ENCODE results near the gene HEXB.

HEXB gene

DNA sequence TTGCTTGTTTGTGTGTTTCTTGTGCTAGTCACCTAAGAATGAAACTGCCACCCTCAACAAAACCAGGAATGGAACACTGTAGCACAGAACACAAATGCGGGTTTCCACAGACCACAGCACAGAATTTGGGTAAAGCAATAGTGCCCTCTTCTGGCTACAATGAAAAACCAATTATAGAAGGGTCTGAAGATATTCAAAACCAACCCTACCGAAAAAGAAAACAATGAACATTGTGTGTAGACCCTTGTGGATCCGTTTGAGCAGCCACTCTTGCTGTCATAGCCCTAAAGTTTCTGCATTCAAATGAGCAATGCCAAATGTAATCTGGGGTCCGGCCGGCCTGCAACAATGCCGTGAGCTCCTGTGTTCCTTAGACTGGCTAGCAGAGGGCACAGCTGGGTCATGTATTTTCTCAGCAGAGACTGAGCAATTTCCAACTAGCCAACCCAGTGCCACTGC, 36.2 kb upstream of the HEXB start:
- DNase-seq (ENCODE audit: low read depth): peak; percentile 80
- TF ChIP-seq, protein P1, sequence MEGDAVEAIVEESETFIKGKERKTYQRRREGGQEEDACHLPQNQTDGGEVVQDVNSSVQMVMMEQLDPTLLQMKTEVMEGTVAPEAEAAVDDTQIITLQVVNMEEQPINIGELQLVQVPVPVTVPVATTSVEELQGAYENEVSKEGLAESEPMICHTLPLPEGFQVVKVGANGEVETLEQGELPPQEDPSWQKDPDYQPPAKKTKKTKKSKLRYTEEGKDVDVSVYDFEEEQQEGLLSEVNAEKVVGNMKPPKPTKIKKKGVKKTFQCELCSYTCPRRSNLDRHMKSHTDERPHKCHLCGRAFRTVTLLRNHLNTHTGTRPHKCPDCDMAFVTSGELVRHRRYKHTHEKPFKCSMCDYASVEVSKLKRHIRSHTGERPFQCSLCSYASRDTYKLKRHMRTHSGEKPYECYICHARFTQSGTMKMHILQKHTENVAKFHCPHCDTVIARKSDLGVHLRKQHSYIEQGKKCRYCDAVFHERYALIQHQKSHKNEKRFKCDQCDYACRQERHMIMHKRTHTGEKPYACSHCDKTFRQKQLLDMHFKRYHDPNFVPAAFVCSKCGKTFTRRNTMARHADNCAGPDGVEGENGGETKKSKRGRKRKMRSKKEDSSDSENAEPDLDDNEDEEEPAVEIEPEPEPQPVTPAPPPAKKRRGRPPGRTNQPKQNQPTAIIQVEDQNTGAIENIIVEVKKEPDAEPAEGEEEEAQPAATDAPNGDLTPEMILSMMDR (conservative IDR thresholded peaks at IDR 0.05; ENCODE audit: low read depth, low read length): peak; percentile 75
- peak overlapping the region; percentile 26 for H3K4me3 ChIP-seq (ENCODE audit: low read depth, low read length)

DNA sequence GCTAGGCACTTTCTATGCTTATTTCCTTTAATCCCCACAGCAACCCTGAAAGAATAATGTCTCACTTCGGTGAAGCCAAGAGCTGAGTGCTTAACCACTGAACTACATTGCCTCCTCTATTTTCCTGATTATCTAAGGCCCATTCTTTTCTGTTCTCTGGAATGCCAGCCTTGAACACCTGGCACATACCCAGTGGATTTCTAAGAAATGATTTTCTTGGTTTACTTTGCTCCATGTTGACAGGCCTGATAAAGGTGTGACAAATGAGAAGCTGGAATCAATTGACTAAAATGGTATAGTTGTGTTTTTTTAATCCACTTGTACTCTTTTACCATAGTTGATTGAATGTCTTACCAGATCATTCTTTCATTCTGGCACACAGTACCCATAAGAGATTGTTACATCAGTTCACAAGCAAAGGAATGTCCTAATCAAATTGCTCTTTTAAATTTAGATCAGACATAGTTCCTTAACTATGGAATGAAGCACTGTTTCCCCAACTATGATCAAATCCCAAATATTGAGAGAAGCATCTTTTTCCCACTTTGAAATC, 35.5 kb upstream of the HEXB start:
- DNase-seq (ENCODE audit: low read depth): no peak
- no peak overlapping the region for H3K4me3 ChIP-seq (ENCODE audit: low read depth, low read length)
- TF ChIP-seq, protein P1 (conservative IDR thresholded peaks at IDR 0.05; ENCODE audit: low read depth, low read length): no peak

DNA sequence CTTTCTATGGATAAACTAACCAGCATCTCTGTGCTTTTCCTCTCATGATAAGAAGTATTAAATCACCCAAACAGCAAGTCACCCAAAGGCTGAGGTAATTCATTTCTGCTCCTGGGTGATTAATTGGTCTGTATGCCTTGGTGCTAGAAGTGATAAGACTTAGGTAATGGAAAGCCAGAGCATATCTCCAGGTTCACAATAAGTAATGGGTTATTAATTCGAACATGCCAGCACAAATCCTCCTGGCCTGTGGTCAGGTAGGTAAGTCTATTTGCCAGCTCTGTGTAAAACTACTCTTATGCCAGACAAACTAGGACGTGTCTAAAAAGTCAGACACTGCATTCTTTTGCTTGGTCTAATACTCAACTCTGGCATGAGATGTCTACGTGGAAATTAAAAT, 33.3 kb upstream of the HEXB start:
- TF ChIP-seq, protein P1 (conservative IDR thresholded peaks at IDR 0.05; ENCODE audit: low read depth, low read length): no peak
- no peak overlapping the region for H3K4me3 ChIP-seq (ENCODE audit: low read depth, low read length)
- DNase-seq (ENCODE audit: low read depth): no peak

DNA sequence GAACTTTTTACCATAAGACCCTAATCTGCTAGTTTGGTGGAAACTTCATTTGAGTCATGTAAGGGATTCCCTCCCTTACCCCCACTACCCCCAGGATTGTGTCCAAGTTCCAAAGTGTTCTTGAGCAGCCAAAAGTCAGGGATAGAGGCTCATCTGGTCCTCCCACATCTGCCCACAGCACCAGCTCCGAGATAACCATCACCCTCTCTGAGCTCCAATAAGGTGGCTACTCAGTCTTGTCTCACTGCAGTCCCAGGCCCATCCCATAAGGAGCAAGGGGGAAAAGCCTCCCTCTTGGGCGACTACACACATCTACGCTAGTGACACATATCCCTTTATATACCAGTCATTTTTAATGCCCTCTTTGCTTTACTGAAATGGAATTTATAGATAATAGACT, 32.5 kb upstream of the HEXB start:
- TF ChIP-seq, protein P1 (conservative IDR thresholded peaks at IDR 0.05; ENCODE audit: low read depth, low read length): no peak
- DNase-seq (ENCODE audit: low read depth): no peak
- no peak overlapping the region for H3K4me3 ChIP-seq (ENCODE audit: low read depth, low read length)

DNA sequence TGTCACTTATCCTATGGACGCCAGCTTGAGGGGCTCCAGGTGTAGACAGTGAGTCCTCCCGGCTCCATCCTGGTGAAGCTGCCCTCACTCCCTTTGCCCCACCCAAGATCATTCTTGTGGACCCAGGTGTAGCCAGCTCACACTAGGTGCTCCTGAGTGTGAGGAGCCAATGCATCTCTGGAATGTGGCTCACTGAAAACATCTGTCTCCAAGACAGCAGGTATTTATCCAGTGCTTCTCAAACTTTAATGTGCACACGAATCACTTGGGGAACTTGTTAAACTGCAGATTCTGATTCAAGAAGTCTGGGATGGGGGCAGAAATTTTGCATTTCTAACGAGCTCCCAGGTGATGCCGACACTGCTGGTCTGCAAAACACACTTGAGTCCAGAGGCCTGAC, 31.0 kb upstream of the HEXB start:
- no peak for DNase-seq (ENCODE audit: low read depth)
- H3K4me3 ChIP-seq (ENCODE audit: low read depth, low read length): no peak overlapping the region
- TF ChIP-seq, protein P1 (conservative IDR thresholded peaks at IDR 0.05; ENCODE audit: low read depth, low read length): no peak

DNA sequence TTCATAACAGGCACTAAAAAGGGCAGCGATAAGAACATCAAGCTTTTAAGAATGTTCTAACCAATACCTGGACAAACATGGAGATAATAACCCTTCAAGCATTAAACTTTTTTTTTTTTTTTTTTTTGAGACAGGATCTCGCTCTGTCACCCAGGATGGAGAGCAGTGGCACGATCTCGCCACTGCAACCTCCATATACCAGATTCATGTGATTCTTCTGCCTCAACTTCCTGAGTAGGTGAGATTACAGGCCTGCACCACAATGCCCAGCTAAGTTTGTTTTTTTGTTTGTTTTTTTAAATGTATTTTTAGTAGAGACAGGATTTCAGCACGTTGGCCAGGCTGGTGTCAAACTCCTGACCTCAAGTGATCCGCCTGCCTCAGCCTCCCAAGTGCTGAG, 29.8 kb upstream of the HEXB start:
- no peak overlapping the region for H3K4me3 ChIP-seq (ENCODE audit: low read depth, low read length)
- TF ChIP-seq, protein P1 (conservative IDR thresholded peaks at IDR 0.05; ENCODE audit: low read depth, low read length): no peak
- DNase-seq (ENCODE audit: low read depth): no peak

DNA sequence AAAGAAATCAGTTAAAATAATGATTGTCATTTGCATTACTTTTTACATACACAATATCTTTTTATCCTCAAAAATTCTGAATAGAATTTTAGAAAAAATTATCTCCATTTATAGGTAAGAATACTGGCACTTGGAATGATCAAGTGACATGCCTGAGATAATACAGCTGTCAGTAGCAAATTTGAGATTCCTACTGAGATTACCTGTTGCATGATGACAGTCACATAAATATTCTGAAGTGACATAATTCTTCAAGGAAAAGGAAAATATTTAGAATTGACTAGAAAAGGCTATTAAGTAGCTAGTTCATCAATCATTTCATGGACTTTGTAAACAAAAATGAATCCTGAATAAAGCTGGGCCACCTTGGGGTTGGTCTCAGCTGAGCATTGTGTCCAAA, 29.3 kb upstream of the HEXB start:
- H3K4me3 ChIP-seq (ENCODE audit: low read depth, low read length): no peak overlapping the region
- TF ChIP-seq, protein P1 (conservative IDR thresholded peaks at IDR 0.05; ENCODE audit: low read depth, low read length): no peak
- DNase-seq (ENCODE audit: low read depth): no peak
